MCF 10A (cell line): Measurements from ENCODE around the gene HAS3. TPM values are rescaled to one million over a fixed set of nuclear protein-coding genes. Genes with fewer than 3 reads are reported as not detected.

ENCODE experiments used
- BruUV-seq: library from RNA; stranded (reverse); fragments of 400-500 nt; replicated peaks from 2 replicates; lab custom pipeline; 2021; lab: Mats Ljungman, UMichigan
- CTCF ChIA-PET: fragments of 300-600 bp; sonication (Branson Sonifier 250); formaldehyde crosslinking; extraction: SDS; loops from one replicate; lab custom pipeline; 2021; ENCODE audit warnings: antibody characterized with exemption, inconsistent platforms; lab: Yijun Ruan, JAX
- POLR2A ChIA-PET: fragments of 300-600, 350-650 bp; sonication (Branson Sonifier 250); formaldehyde crosslinking; extraction: SDS; loops from one replicate; lab custom pipeline; 2020; ENCODE audit warnings: antibody characterized with exemption, inconsistent platforms; lab: Yijun Ruan, JAX
- DNase-seq: peaks from one replicate; pipeline ENCODE4 v3.0.0-alpha.2; 2018; ENCODE audit not compliant: unreplicated experiment
- H3K27ac Mint-ChIP-seq: one replicate; pipeline ENCODE4 v1.8.0; 2022; ENCODE audit warnings: mild to moderate bottlenecking, low read depth, mixed read lengths; ENCODE audit not compliant: unreplicated experiment
- H3K27me3 Mint-ChIP-seq: one replicate; pipeline ENCODE4 v1.8.0; 2022; ENCODE audit warnings: mixed read lengths; ENCODE audit not compliant: insufficient read depth, unreplicated experiment
- H3K36me3 Mint-ChIP-seq: one replicate; pipeline ENCODE4 v1.8.0; 2022; ENCODE audit warnings: mild to moderate bottlenecking, moderate library complexity, mixed read lengths; ENCODE audit not compliant: insufficient read depth, unreplicated experiment
- H3K4me1 Mint-ChIP-seq: one replicate; pipeline ENCODE4 v1.8.0; 2022; ENCODE audit warnings: mixed read lengths; ENCODE audit not compliant: insufficient read depth, unreplicated experiment
- H3K4me3 Mint-ChIP-seq: one replicate; pipeline ENCODE4 v1.8.0; 2022; ENCODE audit warnings: mild to moderate bottlenecking, moderate library complexity, mixed read lengths; ENCODE audit not compliant: unreplicated experiment
- H3K9me3 Mint-ChIP-seq: one replicate; pipeline ENCODE4 v1.8.0; 2022; ENCODE audit warnings: mixed read lengths; ENCODE audit not compliant: unreplicated experiment
- CTCF ChIP-seq: fragments of 200-600 bp; IDR thresholded peaks from one replicate; pipeline ENCODE4 v1.8.0; 2022; ENCODE audit warnings: antibody characterized with exemption, mild to moderate bottlenecking; ENCODE audit not compliant: unreplicated experiment
- intact Hi-C: fragments of 100-400 bp; cut with micrococcal nuclease; formaldehyde crosslinking; loops from 2 replicates; pipeline ENCODE4 v1.14.1; 2022
- total RNA-seq: library from RNA; stranded (reverse); gene quantifications from 2 replicates; pipeline ENCODE4 v1.2.3, GENCODE V29; 2022

The HAS3 gene
- total RNA-seq, 1 experiment from 2014 or later: 0.72 TPM

DNA sequence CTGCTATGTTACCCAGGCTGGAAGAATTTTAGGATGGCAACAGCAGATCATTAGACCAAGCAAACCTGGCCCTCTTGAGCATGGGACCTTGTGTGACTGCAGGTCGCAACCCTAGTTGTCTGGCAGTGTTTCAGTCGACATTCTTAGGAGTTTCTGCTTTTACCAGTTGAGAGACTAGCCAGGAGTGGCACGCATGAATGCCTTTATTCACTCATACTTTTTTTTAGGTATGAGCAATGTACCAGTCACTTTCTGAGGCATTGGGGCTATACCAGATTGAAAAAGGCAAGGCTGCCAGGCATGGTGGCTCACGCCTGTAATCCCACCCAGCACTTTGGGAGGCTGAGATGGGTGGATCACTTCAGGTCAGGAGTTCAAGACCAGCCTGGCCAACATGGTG lies 28.2 kb upstream of the HAS3 start:
- no peak for TF ChIP-seq CTCF
- Mint-ChIP-seq H3K9me3 (no peaks in the 10 kb centered on the region), H3K27ac (no peak overlapping the region), H3K4me1 (peaks cover 13% of the 10 kb centered on the region), H3K27me3 (no peaks in the 10 kb centered on the region), H3K36me3 (peaks cover 7% of the 10 kb centered on the region), H3K4me3 (no peak overlapping the region)
- BruUV-seq: no TSS peak
- ChIA-PET POLR2A (no interaction called here), CTCF (no interaction called here)
- DNase-seq: peak; percentile 48
- intact Hi-C loops: loop anchor here (10.0 kb wide), 1 partner anchor 152 kb away; no protein-coding TSS in a partner anchor

GRCh38 chr16:69078073-69078472 lies 27.4 kb upstream of the HAS3 start:
- Mint-ChIP-seq H3K36me3 (peaks cover 7% of the 10 kb centered on the region), H3K4me1 (peaks cover 5% of the 10 kb centered on the region), H3K4me3 (no peak overlapping the region), H3K9me3 (no peaks in the 10 kb centered on the region), H3K27ac (no peak overlapping the region), H3K27me3 (no peaks in the 10 kb centered on the region)
- ChIA-PET CTCF (interaction anchor here (0.6 kb wide), 1 partner anchor 231 kb away, joined by 3 read pairs; no protein-coding TSS in a partner anchor), POLR2A (interaction anchor here (0.6 kb wide), 1 partner anchor 15 kb away, joined by 3 read pairs; no protein-coding TSS in a partner anchor)
- TF ChIP-seq CTCF: no peak
- no TSS peak for BruUV-seq
- intact Hi-C loops: loop anchor here (10.0 kb wide), 1 partner anchor 153 kb away; no protein-coding TSS in a partner anchor
- no peak for DNase-seq

DNA sequence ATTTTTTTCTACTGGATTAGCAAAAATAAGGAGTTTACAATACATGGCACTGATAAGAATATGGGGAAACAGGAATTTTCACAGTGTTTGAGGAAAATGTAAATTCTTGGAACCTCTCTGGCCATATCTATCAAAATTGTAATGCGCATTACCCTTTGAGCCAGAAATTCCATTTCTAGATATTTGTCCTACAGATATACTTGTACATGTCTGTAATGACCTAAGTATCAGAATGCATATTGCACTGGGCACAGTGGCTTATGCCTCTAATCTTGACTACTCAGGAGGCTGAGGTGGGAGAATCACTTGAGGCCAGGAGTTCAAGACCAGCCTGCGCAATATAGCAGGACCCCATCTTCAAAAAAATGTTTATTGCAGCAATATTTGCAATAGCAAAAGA lies 25.8 kb upstream of the HAS3 start:
- Mint-ChIP-seq H3K27ac (no peak overlapping the region), H3K27me3 (no peaks in the 10 kb centered on the region), H3K4me1 (no peaks in the 10 kb centered on the region), H3K4me3 (no peak overlapping the region), H3K9me3 (no peaks in the 10 kb centered on the region), H3K36me3 (peaks cover 4% of the 10 kb centered on the region)
- no peak for DNase-seq
- no peak for TF ChIP-seq CTCF
- BruUV-seq: no TSS peak
- POLR2A ChIA-PET: no interaction called here
- CTCF ChIA-PET: interaction anchor here (0.7 kb wide), 1 partner anchor 8 kb away, joined by 3 read pairs; no protein-coding TSS in a partner anchor
- intact Hi-C loops: loop anchor here (10.0 kb wide), 1 partner anchor 155 kb away; no protein-coding TSS in a partner anchor

GRCh38 chr16:69083306-69083941 lies 22.0 kb upstream of the HAS3 start:
- no peak overlapping the region for H3K27ac Mint-ChIP-seq
- ChIA-PET CTCF (interaction anchor here (0.6 kb wide), 1 partner anchor 1090 kb away, joined by 3 read pairs; no protein-coding TSS in a partner anchor), POLR2A (interaction anchor here (1.4 kb wide), 1 partner anchor 10 kb away, joined by 5 read pairs; no protein-coding TSS in a partner anchor)
- H3K4me1 Mint-ChIP-seq: no peaks in the 10 kb centered on the region
- H3K9me3 Mint-ChIP-seq: no peaks in the 10 kb centered on the region
- peaks cover 8% of the 10 kb centered on the region for H3K36me3 Mint-ChIP-seq
- no peaks in the 10 kb centered on the region for H3K27me3 Mint-ChIP-seq
- no peak for DNase-seq
- H3K4me3 Mint-ChIP-seq: no peak overlapping the region
- intact Hi-C loops: no loop called here
- BruUV-seq: no TSS peak
- TF ChIP-seq CTCF: no peak
